Retina (tissue), 1 donor: ENCODE results near the gene MAMDC4.
"Not testable (repeated sequence)": the region's sequence is repeated elsewhere in the genome, so short reads cannot be mapped to it uniquely, and the experiment has no call there.

Experiments
- DNase-seq: peaks from one replicate; pipeline ENCODE4 v3.0.0-alpha.2; 2016

MAMDC4 gene

GRCh38 chr9:136839229-136840139 lies 12.7 kb upstream of the MAMDC4 start:
- DNase-seq = peak; percentile 22

GRCh38 chr9:136840140-136840876 lies 11.8 kb upstream of the MAMDC4 start:
- no peak for DNase-seq

GRCh38 chr9:136840877-136841645 lies 11.1 kb upstream of the MAMDC4 start:
- DNase-seq = peak; percentile 70

GRCh38 chr9:136841646-136842379 lies 10.3 kb upstream of the MAMDC4 start:
- not testable (repeated sequence) for DNase-seq

- peak; percentile 91 for DNase-seq
These were observed 9.7 kb upstream of the MAMDC4 start, which contains the start of gene AJM1 for GRCh38 chr9:136842380-136842948. AJM1 (plus strand) TSS chr9:136842478; CDS start chr9:136844415, 1,937 bp downstream.

- DNase-seq = peak; percentile 34
These were observed 8.9 kb upstream of the MAMDC4 start for GRCh38 chr9:136843159-136843800.

- peak; percentile 72 for DNase-seq
These were observed 8.1 kb upstream of the MAMDC4 start for GRCh38 chr9:136843801-136844740.

- no peak for DNase-seq
These were observed 7.2 kb upstream of the MAMDC4 start for GRCh38 chr9:136844761-136845464.

- DNase-seq = peak; percentile 48
These were observed 6.5 kb upstream of the MAMDC4 start for GRCh38 chr9:136845465-136846260.

- DNase-seq = peak; percentile 39
These were observed 5.6 kb upstream of the MAMDC4 start for GRCh38 chr9:136846376-136847087.

GRCh38 chr9:136847088-136847825 lies 4.9 kb upstream of the MAMDC4 start:
- peak; percentile 36 for DNase-seq

- DNase-seq = peak; percentile 75
These were observed 4.2 kb upstream of the MAMDC4 start for GRCh38 chr9:136847826-136848392.

- peak; percentile 53 for DNase-seq
These were observed 3.6 kb upstream of the MAMDC4 start for GRCh38 chr9:136848393-136849037.

- DNase-seq = peak; percentile 100
These were observed 2.8 kb upstream of the MAMDC4 start, which contains the start of gene PHPT1 for GRCh38 chr9:136849038-136849959. PHPT1 (plus strand) TSS chr9:136849409; CDS start chr9:136849431, 22 bp downstream.
